ENCODE results near the gene ABCD1. TPM values are rescaled to one million over a fixed set of nuclear protein-coding genes. Genes with fewer than 3 reads are reported as not detected.
"Not testable (repeated sequence)": the region's sequence is repeated elsewhere in the genome, so short reads cannot be mapped to it uniquely, and the experiment has no call there.

The ABCD1 gene
- polyA plus RNA-seq, 3 donors, result 7.9 to 9.8 (median 8.0) TPM

- DNase-seq (ENCODE audit: extremely low read depth in 1 of 11, low read depth in 9 of 11, low spot score in 4 of 11), result peak in 1 of 11 donors; percentile 20
Measured at GRCh38 chrX:153743468-153744209, 19.0 kb downstream of the ABCD1 start.

GRCh38 chrX:153744210-153745066 lies 19.8 kb downstream of the ABCD1 start:
- DNase-seq (ENCODE audit: extremely low read depth in 1 of 11, low read depth in 9 of 11, low spot score in 4 of 11), result no peak

GRCh38 chrX:153745067-153745433 lies 20.4 kb downstream of the ABCD1 start:
- DNase-seq (ENCODE audit: extremely low read depth in 1 of 11, low read depth in 9 of 11, low spot score in 4 of 11), result not testable (repeated sequence)

DNA sequence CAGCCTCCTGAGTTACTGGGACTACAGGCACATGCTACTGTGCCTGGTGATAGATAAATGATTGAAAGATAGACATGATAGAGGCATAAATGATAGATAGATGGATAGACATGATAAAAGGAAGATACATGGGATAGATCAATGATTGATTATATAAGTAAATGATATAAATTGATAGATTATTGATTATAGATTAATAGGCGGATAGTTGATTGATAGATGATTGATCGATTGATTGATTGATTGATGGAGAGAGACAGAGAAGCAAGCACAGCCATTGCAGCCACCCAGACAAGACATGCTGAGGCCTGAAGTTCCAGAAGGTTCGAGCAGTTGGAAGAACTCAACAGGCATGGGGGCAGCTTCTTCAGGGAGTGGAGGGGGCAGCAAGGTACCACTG lies 21.7 kb downstream of the ABCD1 start:
- DNase-seq (ENCODE audit: extremely low read depth in 1 of 11, low read depth in 9 of 11, low spot score in 4 of 11), result no peak

GRCh38 chrX:153746991-153747390 lies 22.3 kb downstream of the ABCD1 start:
- DNase-seq (ENCODE audit: extremely low read depth in 1 of 11, low read depth in 9 of 11, low spot score in 4 of 11), result not testable (repeated sequence)

DNA sequence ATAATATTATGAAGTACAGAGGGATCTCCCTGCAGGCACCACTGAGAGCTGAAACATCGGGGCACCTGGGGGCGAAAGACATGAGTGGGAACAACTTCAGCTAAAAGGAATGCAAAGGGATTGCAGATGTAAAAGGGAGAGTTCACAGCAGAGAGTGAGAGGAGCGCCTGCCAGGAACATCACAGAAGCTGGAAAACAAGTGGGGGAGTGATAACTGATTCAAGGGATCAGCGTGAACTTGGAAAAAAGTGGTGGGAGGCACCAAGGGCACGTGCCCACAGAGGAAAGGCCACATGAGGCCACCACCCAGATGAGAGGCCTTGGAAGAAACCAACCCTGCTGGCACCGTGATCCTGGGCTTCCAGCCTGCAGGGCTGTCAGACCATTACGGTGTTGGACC lies 24.4 kb downstream of the ABCD1 start:
- DNase-seq (ENCODE audit: extremely low read depth in 1 of 11, low read depth in 9 of 11, low spot score in 4 of 11), result not testable (repeated sequence)

- no peak for DNase-seq (ENCODE audit: extremely low read depth in 1 of 11, low read depth in 9 of 11, low spot score in 4 of 11)
Measured at GRCh38 chrX:153750127-153750774, 25.6 kb downstream of the ABCD1 start.

- no peak for DNase-seq (ENCODE audit: extremely low read depth in 1 of 11, low read depth in 9 of 11, low spot score in 4 of 11)
Measured at GRCh38 chrX:153755136-153755535, 30.5 kb downstream of the ABCD1 start.

- DNase-seq (ENCODE audit: extremely low read depth in 1 of 11, low read depth in 9 of 11, low spot score in 4 of 11), result no peak
Measured at GRCh38 chrX:153761863-153762262, 37.2 kb downstream of the ABCD1 start.

DNA sequence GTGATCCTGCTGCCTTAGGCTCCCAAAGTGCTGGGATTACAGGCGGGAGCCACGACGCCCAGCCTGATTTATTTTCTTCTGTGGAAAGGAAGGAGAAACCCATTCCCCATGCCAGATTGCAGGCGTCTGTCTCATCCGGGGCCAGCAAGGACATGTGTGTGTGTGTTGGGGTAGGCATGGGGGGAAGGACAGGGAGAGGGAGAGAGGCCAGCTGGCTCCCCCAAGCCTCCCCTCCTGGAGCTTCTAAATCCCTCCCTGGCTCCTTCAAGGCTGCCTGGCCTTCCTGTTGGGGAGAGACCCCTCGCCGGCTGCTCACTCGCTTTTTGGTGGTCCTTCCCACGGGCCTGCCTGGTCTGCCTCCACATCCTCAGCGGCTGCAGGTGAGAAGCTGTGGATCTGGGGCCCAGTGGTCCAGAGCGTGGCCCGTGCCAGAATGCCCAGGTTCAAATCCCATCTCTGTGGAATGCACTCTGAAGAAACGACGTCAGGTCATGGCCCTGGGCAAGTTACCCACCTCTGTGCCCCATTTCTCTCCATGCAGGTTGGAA lies 38.0 kb downstream of the ABCD1 start:
- no peak for DNase-seq (ENCODE audit: extremely low read depth in 1 of 11, low read depth in 9 of 11, low spot score in 4 of 11)

- DNase-seq (ENCODE audit: extremely low read depth in 1 of 11, low read depth in 9 of 11, low spot score in 4 of 11), result no peak
Measured at GRCh38 chrX:153763298-153763932, 38.8 kb downstream of the ABCD1 start.

DNA sequence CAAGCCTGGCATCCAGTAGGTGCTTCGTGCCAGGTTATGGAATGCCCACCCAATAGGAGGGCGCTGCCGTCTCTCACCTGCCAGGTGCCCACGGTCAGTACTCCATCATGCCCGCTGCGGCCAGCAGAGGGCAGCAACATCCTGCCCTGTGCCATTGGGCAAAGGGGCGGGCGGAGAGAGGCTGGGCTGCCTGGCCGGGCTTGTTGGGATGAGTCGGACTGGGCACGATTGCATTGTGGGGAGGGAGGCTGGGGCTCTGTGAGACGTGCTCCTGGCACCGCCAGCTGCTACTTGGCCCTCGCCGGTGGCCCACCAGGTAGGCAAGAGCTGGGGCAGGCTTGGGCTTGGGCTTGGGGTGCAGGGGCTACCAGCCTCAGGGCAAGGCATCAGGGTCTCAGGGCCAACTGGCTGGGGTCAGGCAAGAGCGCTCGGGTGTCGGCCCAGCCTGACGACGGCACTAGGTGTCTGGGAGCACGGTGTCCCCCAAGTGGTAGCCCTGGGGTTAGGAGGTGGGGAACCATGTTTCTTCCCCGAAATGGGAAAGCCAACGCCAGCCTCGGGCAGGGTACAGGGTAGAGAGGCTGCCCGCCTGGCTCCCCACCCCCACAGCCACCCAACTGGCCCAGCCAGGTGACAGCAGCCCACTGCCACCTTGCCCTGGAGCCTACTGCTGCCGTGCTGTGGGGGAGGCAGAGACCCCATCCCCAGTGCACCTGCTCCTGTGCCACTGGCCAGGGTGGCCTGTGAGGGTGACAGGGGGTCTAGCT lies 39.5 kb downstream of the ABCD1 start, which contains the start of gene PLXNB3:
TSS of gene PLXNB3 (plus strand) at position 261 of the 767 bp plus-strand sequence. CDS start 1,287 bp downstream, outside the sequence.
- DNase-seq (ENCODE audit: extremely low read depth in 1 of 11, low read depth in 9 of 11, low spot score in 4 of 11), result peak in 3 of 11 donors; percentile 26 to 58 (median 43)

DNA sequence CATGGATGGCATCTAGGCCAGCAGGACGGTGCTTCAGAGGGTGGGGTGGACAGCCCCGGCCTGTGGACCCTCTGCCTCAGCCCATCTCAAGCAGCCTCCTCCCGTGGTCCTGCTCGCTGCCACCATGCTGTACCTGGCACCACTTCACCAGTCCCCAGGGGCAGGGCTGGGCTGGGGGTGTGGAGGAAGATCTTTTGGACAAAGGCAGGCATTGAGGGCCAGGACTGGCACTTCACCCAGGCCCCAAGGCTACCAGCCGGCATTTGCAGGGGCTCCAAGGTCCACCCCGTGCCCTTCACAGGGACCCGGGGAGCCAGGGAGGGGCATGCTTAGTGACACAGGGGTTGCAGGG lies 40.1 kb downstream of the ABCD1 start:
- DNase-seq (ENCODE audit: extremely low read depth in 1 of 11, low read depth in 9 of 11, low spot score in 4 of 11), result no peak

DNA sequence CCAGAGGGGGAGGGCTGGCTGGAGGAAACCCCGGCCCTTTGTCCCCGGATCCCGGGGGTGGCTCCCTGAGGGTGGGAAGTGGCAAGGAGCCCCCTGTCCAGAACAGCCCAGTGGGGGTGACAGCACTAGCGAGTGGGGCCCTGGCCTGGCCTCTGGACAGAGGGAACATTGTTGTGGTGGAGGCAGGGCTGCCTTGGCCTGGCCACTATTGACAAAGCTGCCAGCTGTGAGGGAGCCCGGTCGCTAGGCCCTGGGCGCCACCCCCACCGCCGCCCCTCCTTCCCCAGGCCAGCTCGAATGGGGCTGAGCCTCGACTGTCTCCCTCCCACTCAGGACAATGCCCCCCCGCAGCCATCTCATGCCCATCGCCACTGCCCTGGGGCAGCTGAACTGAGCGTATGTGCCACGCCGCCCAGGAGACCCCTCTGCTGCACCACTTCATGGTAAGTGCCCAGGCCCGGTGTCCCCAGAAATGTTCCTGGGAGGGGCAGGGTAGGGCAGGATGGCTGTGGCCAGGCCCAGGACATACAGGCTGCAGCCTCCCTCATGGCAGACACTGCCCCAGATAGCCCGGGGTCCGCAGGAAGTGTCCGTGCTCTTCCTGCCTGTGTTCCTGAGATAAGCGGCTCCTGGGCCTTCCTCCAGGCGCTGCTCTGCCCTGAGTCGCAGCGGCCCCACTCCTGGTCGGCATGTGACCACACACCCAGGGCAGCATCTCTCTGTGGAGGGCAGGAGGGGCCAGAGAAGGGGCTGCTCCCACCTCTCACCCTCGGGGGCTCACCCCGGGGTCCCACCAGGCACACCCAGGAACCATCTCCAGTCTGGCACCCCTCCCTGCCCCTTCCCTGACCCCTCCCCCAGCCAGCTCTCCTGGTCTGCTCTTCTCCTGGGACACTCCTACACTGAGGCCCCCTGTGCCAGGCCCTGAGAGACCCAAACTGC lies 40.8 kb downstream of the ABCD1 start:
- no peak for DNase-seq (ENCODE audit: extremely low read depth in 1 of 11, low read depth in 9 of 11, low spot score in 4 of 11)

GRCh38 chrX:153766098-153766817 lies 41.6 kb downstream of the ABCD1 start:
- no peak for DNase-seq (ENCODE audit: extremely low read depth in 1 of 11, low read depth in 9 of 11, low spot score in 4 of 11)

- DNase-seq (ENCODE audit: extremely low read depth in 1 of 11, low read depth in 9 of 11, low spot score in 4 of 11), result no peak
Measured at GRCh38 chrX:153766871-153767673, 42.4 kb downstream of the ABCD1 start.

All from renal cortex interstitium (tissue), 11 donors.